HepG2 (cell line): ENCODE results near the gene GCLM. TPM values are rescaled to one million over a fixed set of nuclear protein-coding genes. Genes with fewer than 3 reads are reported as not detected.
A peak's percentile ranks its signal among the peaks of the same experiment; 100 is the strongest.

Source experiments
- AGO2 ChIP-seq: fragments of 200-400 bp; formaldehyde crosslinking; optimal IDR thresholded peaks from 2 replicates; pipeline ENCODE3; 2017; ENCODE audit warnings: mild to moderate bottlenecking, low read depth, low read length, moderate library complexity
- BORCS8-MEF2B ChIP-seq: sonication (generic); formaldehyde crosslinking; IDR thresholded peaks from 2 replicates; pipeline ENCODE4 v1.8.0; 2022; ENCODE audit warnings: mild to moderate bottlenecking, missing genetic modification reagents
- CEBPB ChIP-seq: IDR thresholded peaks from 2 replicates; pipeline ENCODE4 v1.6.1; 2011; ENCODE audit warnings: low read depth, low read length, improper control_type of control experiment, borderline replicate concordance
- DR1 ChIP-seq: sonication (generic); formaldehyde crosslinking; IDR thresholded peaks from 2 replicates; pipeline ENCODE4 v1.8.0; 2021; ENCODE audit warnings: mild to moderate bottlenecking, missing genetic modification reagents, inconsistent platforms
- GLI4 ChIP-seq: sonication (generic); formaldehyde crosslinking; IDR thresholded peaks from 2 replicates; pipeline ENCODE4 v1.5.1; 2020; ENCODE audit warnings: missing genetic modification reagents, mild to moderate bottlenecking, moderate library complexity, borderline replicate concordance
- KLF6 ChIP-seq: IDR thresholded peaks from 2 replicates; pipeline ENCODE4 v1.8.0; 2016; ENCODE audit warnings: missing biosample characterization, missing genetic modification reagents
- MTF2 ChIP-seq: sonication (generic); formaldehyde crosslinking; IDR thresholded peaks from 2 replicates; pipeline ENCODE4 v1.5.0; 2020; ENCODE audit warnings: missing genetic modification reagents, borderline replicate concordance
- NR2F1 ChIP-seq, 2 experiments: fragments of 450-650 bp in 1 of 2; formaldehyde crosslinking in 1 of 2; IDR thresholded peaks; 2 replicates each; pipeline versions ENCODE4 v1.5.0 to v1.6.1; 2016 to 2020; ENCODE audit warnings: mild to moderate bottlenecking in 1 of 2, missing compliant biosample characterization in 1 of 2, missing genetic modification reagents in 1 of 2, moderate library complexity in 1 of 2
- POLR2AphosphoS5 ChIP-seq: IDR thresholded peaks from 2 replicates; pipeline ENCODE4 v1.6.1; 2012; ENCODE audit warnings: low read depth, low read length
- SALL1 ChIP-seq: sonication (generic); formaldehyde crosslinking; IDR thresholded peaks from 2 replicates; pipeline ENCODE4 v1.8.0; 2022; ENCODE audit warnings: mild to moderate bottlenecking, missing genetic modification reagents
- ZFP37 ChIP-seq: sonication (generic); formaldehyde crosslinking; IDR thresholded peaks from 2 replicates; pipeline ENCODE4 v1.4.0; 2020; ENCODE audit warnings: missing genetic modification reagents, borderline replicate concordance
- ZNF446 ChIP-seq: sonication (generic); formaldehyde crosslinking; IDR thresholded peaks from 2 replicates; pipeline ENCODE4 v1.5.0; 2020; ENCODE audit warnings: mild to moderate bottlenecking, missing genetic modification reagents
- polyA plus RNA-seq, 8 experiments: library from polyadenylated mRNA; depleted of rRNA in 3 of 8; stranded (reverse) in 7 of 8; unstranded in 1 of 8; fragments of >200 nt; fragmentation: Illumina TruSeq in 4 of 8; extraction: Trizol in 4 of 8; gene quantifications; 2 replicates each; pipeline versions ENCODE4 v1.2.1 to v1.2.3, GENCODE V29; 2011 to 2016; ENCODE audit warnings: low read depth in 4 of 8, missing spikeins in 1 of 8, mixed read lengths in 1 of 8; ENCODE audit not compliant: insufficient read depth in 1 of 8
- total RNA-seq, 5 experiments: library from RNA; depleted of rRNA; stranded (reverse); fragments of >200 nt; fragmentation: Illumina TruSeq; extraction: Trizol; gene quantifications; 2 replicates each; pipeline ENCODE4 v1.2.3, GENCODE V29; 2016; ENCODE audit warnings: low read depth in 1 of 5
- TF ChIP-seq, protein P1 (sequence below): sonication (generic); formaldehyde crosslinking; IDR thresholded peaks from 2 replicates; pipeline ENCODE4 v1.4.0; 2020; ENCODE audit warnings: missing genetic modification reagents, low read depth, mild to moderate bottlenecking, borderline replicate concordance
- TF ChIP-seq, protein P2 (sequence below): fragments of 450-650 bp; IDR thresholded peaks from 2 replicates; pipeline ENCODE4 v1.6.1; 2017; ENCODE audit warnings: mild to moderate bottlenecking
- TF ChIP-seq, protein P3 (sequence below): sonication (generic); formaldehyde crosslinking; IDR thresholded peaks from 2 replicates; pipeline ENCODE4 v1.4.0; 2020; ENCODE audit warnings: mild to moderate bottlenecking, missing genetic modification reagents
- TF ChIP-seq, protein P4 (sequence below): sonication (generic); formaldehyde crosslinking; IDR thresholded peaks from 2 replicates; pipeline ENCODE4 v1.5.0; 2020; ENCODE audit warnings: mild to moderate bottlenecking, missing genetic modification reagents

The GCLM gene
- total and polyA plus RNA-seq, 2 of the 13 experiments (the other 11 are each of a cell fraction or from before 2014, with no cell fraction given): 8.7 to 29.9 TPM

DNA sequence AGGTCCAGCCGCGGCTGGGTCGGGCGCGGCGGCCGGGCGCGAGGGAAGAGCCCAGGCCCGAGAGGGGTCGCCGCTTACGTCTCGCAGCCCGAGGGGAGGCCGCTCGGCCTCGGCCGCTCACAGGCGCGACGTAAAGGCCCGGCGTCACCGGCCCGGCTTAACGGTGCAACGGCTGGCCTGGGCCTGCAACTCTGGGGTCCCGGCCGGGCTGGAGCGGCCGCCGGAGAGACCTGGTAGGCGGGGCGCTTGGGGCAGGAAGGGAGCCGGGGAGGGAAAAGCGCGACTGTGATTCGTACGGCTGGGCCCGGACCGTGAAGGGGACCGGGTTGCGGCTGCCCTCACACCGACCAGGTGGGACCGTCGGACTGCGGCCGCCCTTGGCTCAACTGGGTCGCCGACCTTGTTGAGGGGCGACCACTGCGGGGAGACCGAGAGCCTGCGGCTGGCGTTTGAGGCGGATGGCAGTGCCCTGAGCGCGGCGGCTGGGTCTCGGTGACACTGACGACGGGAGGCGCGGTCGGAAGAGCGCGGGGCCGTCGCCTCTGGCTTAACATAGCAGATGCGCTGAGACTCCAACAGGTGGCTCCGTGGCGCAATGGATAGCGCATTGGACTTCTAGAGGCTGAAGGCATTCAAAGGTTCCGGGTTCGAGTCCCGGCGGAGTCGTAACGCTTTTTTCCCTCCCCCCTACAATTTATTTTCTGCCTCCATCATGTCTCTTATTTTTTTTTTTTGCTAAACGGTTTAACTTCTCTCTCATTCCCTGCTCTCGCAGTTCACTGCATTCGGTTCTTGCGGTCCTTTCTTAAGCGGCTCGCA, 62.0 kb downstream of the GCLM start (continued):
- TF ChIP-seq, protein P1, sequence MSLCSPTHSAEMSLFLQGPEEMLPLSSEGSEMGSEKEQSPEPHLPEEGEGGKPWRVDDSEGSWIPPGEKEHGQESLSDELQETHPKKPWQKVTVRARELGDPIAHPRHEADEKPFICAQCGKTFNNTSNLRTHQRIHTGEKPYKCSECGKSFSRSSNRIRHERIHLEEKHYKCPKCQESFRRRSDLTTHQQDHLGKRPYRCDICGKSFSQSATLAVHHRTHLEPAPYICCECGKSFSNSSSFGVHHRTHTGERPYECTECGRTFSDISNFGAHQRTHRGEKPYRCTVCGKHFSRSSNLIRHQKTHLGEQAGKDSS (CRISPR knock-in tag): no peak; the same call in 1 of the 2 replicates
- TF ChIP-seq GLI4 (CRISPR knock-in tag) (0 out of 2 replicates have a peak, but pooled peaks have one; percentile 67), CEBPB (peak; percentile 78; the same call in 1 of the 2 replicates), DR1 (CRISPR knock-in tag) (peak; percentile 34; the same call in 1 of the 2 replicates), AGO2 (peak; percentile 86), KLF6 (CRISPR knock-in tag) (peak; percentile 21; the same call in 1 of the 2 replicates), ZNF446 (peak; percentile 74), ZFP37 (0 out of 2 replicates have a peak, but pooled peaks have one; percentile 6), MTF2 (CRISPR knock-in tag) (peak; percentile 77; the same call in 1 of the 2 replicates), NR2F1 (CRISPR knock-in tag; IDR thresholded peaks at IDR 0.05) (no peak), SALL1 (CRISPR knock-in tag) (peak; percentile 73), BORCS8-MEF2B (no peak; the same call in 1 of the 2 replicates), POLR2AphosphoS5 (peak; percentile 46)
- TF ChIP-seq, protein P2, sequence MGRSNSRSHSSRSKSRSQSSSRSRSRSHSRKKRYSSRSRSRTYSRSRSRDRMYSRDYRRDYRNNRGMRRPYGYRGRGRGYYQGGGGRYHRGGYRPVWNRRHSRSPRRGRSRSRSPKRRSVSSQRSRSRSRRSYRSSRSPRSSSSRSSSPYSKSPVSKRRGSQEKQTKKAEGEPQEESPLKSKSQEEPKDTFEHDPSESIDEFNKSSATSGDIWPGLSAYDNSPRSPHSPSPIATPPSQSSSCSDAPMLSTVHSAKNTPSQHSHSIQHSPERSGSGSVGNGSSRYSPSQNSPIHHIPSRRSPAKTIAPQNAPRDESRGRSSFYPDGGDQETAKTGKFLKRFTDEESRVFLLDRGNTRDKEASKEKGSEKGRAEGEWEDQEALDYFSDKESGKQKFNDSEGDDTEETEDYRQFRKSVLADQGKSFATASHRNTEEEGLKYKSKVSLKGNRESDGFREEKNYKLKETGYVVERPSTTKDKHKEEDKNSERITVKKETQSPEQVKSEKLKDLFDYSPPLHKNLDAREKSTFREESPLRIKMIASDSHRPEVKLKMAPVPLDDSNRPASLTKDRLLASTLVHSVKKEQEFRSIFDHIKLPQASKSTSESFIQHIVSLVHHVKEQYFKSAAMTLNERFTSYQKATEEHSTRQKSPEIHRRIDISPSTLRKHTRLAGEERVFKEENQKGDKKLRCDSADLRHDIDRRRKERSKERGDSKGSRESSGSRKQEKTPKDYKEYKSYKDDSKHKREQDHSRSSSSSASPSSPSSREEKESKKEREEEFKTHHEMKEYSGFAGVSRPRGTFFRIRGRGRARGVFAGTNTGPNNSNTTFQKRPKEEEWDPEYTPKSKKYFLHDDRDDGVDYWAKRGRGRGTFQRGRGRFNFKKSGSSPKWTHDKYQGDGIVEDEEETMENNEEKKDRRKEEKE: no peak
- TF ChIP-seq, protein P3, sequence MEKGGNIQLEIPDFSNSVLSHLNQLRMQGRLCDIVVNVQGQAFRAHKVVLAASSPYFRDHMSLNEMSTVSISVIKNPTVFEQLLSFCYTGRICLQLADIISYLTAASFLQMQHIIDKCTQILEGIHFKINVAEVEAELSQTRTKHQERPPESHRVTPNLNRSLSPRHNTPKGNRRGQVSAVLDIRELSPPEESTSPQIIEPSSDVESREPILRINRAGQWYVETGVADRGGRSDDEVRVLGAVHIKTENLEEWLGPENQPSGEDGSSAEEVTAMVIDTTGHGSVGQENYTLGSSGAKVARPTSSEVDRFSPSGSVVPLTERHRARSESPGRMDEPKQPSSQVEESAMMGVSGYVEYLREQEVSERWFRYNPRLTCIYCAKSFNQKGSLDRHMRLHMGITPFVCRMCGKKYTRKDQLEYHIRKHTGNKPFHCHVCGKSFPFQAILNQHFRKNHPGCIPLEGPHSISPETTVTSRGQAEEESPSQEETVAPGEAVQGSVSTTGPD: no peak
- TF ChIP-seq, protein P4, sequence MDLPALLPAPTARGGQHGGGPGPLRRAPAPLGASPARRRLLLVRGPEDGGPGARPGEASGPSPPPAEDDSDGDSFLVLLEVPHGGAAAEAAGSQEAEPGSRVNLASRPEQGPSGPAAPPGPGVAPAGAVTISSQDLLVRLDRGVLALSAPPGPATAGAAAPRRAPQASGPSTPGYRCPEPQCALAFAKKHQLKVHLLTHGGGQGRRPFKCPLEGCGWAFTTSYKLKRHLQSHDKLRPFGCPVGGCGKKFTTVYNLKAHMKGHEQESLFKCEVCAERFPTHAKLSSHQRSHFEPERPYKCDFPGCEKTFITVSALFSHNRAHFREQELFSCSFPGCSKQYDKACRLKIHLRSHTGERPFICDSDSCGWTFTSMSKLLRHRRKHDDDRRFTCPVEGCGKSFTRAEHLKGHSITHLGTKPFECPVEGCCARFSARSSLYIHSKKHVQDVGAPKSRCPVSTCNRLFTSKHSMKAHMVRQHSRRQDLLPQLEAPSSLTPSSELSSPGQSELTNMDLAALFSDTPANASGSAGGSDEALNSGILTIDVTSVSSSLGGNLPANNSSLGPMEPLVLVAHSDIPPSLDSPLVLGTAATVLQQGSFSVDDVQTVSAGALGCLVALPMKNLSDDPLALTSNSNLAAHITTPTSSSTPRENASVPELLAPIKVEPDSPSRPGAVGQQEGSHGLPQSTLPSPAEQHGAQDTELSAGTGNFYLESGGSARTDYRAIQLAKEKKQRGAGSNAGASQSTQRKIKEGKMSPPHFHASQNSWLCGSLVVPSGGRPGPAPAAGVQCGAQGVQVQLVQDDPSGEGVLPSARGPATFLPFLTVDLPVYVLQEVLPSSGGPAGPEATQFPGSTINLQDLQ: 0 out of 2 replicates have a peak, but pooled peaks have one; percentile 57
